Fibroblast of lung (primary cell): ENCODE data around the gene NAGLU. TPM values are rescaled to one million over a fixed set of nuclear protein-coding genes. Genes with fewer than 3 reads are reported as not detected.

Experiments
- DNase-seq, 2 donors: peaks; one replicate each; pipeline versions ENCODE4 v3.0.0 to v3.0.0-alpha.2; 2010; ENCODE audit warnings: low read depth in 2 of 2
- H2AFZ ChIP-seq: 2 replicates; pipeline ENCODE4 v1.5.1; 2012; ENCODE audit warnings: low read length, control low read depth, inconsistent platforms
- H3K27ac ChIP-seq: 2 replicates; pipeline ENCODE4 v1.5.1; 2011; ENCODE audit warnings: low read length, control low read depth; ENCODE audit not compliant: insufficient read depth
- H3K27me3 ChIP-seq: 2 replicates; pipeline ENCODE4 v1.5.1; 2011; ENCODE audit warnings: mild to moderate bottlenecking, low read length; ENCODE audit not compliant: control insufficient read depth, insufficient read depth
- H3K36me3 ChIP-seq: 2 replicates; pipeline ENCODE4 v1.5.1; 2011; ENCODE audit warnings: low read length; ENCODE audit not compliant: control insufficient read depth, insufficient read depth
- H3K4me1 ChIP-seq: 2 replicates; pipeline ENCODE4 v1.5.1; 2011; ENCODE audit warnings: low read length; ENCODE audit not compliant: control insufficient read depth, insufficient read depth; ENCODE audit errors: extremely low read depth
- H3K4me2 ChIP-seq: 2 replicates; pipeline ENCODE4 v1.5.1; 2011; ENCODE audit warnings: low read length, control low read depth; ENCODE audit not compliant: insufficient read depth; ENCODE audit errors: extremely low read depth
- H3K4me3 ChIP-seq, 4 experiments: fragments of 200-600 bp in 1 of 4; sonication (generic) in 1 of 4; replicated peaks in 1 of 4; 2 replicates each; pipeline ENCODE4 v1.5.1; 2011 to 2016; ENCODE audit warnings: low read length in 4 of 4, low read depth in 3 of 4, mild to moderate bottlenecking in 3 of 4, control low read depth in 2 of 4, inconsistent platforms in 1 of 4, mixed read lengths in 1 of 4; ENCODE audit not compliant: insufficient read depth in 1 of 4; ENCODE audit errors: control extremely low read depth in 1 of 4
- H3K79me2 ChIP-seq: 2 replicates; pipeline ENCODE4 v1.5.1; 2012; ENCODE audit warnings: mild to moderate bottlenecking, low read length, inconsistent platforms; ENCODE audit not compliant: control insufficient read depth, insufficient read depth
- H3K9ac ChIP-seq: 2 replicates; pipeline ENCODE4 v1.5.1; 2011; ENCODE audit warnings: mild to moderate bottlenecking, low read length, control low read depth; ENCODE audit not compliant: insufficient read depth
- H3K9me3 ChIP-seq: 2 replicates; pipeline ENCODE4 v1.5.1; 2012; ENCODE audit warnings: low read depth, low read length; ENCODE audit not compliant: control insufficient read depth, insufficient read depth
- H4K20me1 ChIP-seq: 2 replicates; pipeline ENCODE4 v1.5.1; 2011; ENCODE audit warnings: low read length; ENCODE audit not compliant: control insufficient read depth, insufficient read depth; ENCODE audit errors: extremely low read depth
- EZH2 ChIP-seq: IDR thresholded peaks from 2 replicates; pipeline ENCODE4 v1.5.1; 2012; ENCODE audit warnings: low read length, control low read depth, mild to moderate bottlenecking; ENCODE audit errors: missing control alignments
- polyA plus RNA-seq, 2 donors: library from polyadenylated mRNA; depleted of rRNA in 1 of 2; stranded (reverse) in 1 of 2; unstranded in 1 of 2; fragments of >200 nt; gene quantifications; 2 replicates each; pipeline ENCODE4 v1.2.1, GENCODE V29; 2011 to 2012; ENCODE audit warnings: missing spikeins in 1 of 2
- total RNA-seq: library from RNA; depleted of rRNA; stranded (reverse); fragments of >200 nt; gene quantifications from 2 replicates; pipeline ENCODE4 v1.2.1, GENCODE V29; 2014
- TF ChIP-seq, protein P1 (sequence below), 2 donors: IDR thresholded peaks in 1 of 2; conservative IDR thresholded peaks in 1 of 2; 1 replicate in 1 of 2; 2 replicates in 1 of 2; pipeline ENCODE4 v1.5.1; 2011 to 2012; ENCODE audit warnings: low read length in 2 of 2, control low read depth in 1 of 2, inconsistent platforms in 1 of 2, low read depth in 1 of 2, mild to moderate bottlenecking in 1 of 2

The NAGLU gene
- total and polyA plus RNA-seq, 2 donors (not counting 1 experiment from before 2014, with no cell fraction given): 19.5 to 31.9 TPM

- DNase-seq: no peak
- Histone ChIP-seq H3K4me3 (no peak overlapping the region), H4K20me1 (no peaks in the 10 kb centered on the region), H3K9me3 (no peaks in the 10 kb centered on the region), H3K4me2 (no peak overlapping the region), H3K36me3 (peaks cover 6% of the 10 kb centered on the region), H3K27ac (peak overlapping the region; percentile 97), H3K9ac (no peak overlapping the region), H3K79me2 (no peaks in the 10 kb centered on the region), H2AFZ (no peak overlapping the region), H3K27me3 (no peaks in the 10 kb centered on the region), H3K4me1 (peaks cover 55% of the 10 kb centered on the region)
- TF ChIP-seq EZH2: no peak
- TF ChIP-seq, protein P1, sequence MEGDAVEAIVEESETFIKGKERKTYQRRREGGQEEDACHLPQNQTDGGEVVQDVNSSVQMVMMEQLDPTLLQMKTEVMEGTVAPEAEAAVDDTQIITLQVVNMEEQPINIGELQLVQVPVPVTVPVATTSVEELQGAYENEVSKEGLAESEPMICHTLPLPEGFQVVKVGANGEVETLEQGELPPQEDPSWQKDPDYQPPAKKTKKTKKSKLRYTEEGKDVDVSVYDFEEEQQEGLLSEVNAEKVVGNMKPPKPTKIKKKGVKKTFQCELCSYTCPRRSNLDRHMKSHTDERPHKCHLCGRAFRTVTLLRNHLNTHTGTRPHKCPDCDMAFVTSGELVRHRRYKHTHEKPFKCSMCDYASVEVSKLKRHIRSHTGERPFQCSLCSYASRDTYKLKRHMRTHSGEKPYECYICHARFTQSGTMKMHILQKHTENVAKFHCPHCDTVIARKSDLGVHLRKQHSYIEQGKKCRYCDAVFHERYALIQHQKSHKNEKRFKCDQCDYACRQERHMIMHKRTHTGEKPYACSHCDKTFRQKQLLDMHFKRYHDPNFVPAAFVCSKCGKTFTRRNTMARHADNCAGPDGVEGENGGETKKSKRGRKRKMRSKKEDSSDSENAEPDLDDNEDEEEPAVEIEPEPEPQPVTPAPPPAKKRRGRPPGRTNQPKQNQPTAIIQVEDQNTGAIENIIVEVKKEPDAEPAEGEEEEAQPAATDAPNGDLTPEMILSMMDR (conservative IDR thresholded peaks at IDR 0.05 in 1 of 2, IDR thresholded peaks at IDR 0.05 in 1 of 2; ENCODE audit: low read depth in 1 of 2, low read length in 2 of 2): no peak
Measured at GRCh38 chr17:42522798-42523278, 13.2 kb upstream of the NAGLU start.

- H2AFZ ChIP-seq: no peak overlapping the region
- H3K79me2 ChIP-seq: no peaks in the 10 kb centered on the region
- H3K4me1 ChIP-seq: peaks cover 35% of the 10 kb centered on the region
- H3K27me3 ChIP-seq: no peaks in the 10 kb centered on the region
- H3K9me3 ChIP-seq: no peaks in the 10 kb centered on the region
- no peaks in the 10 kb centered on the region for H4K20me1 ChIP-seq
- H3K27ac ChIP-seq: peak overlapping the region; percentile 44
- TF ChIP-seq, protein P1 (conservative IDR thresholded peaks at IDR 0.05 in 1 of 2, IDR thresholded peaks at IDR 0.05 in 1 of 2; ENCODE audit: low read depth in 1 of 2, low read length in 2 of 2): no peak
- no peak for TF ChIP-seq EZH2
- peak in 1 of 2 donors; percentile 95 for DNase-seq
- no peak overlapping the region for H3K4me2 ChIP-seq
- H3K36me3 ChIP-seq: peaks cover 6% of the 10 kb centered on the region
- H3K9ac ChIP-seq: no peak overlapping the region
- no peak overlapping the region for H3K4me3 ChIP-seq
Measured at GRCh38 chr17:42525221-42525620, 10.8 kb upstream of the NAGLU start.

- H3K4me3 ChIP-seq: no peak overlapping the region
- H3K9me3 ChIP-seq: no peaks in the 10 kb centered on the region
- H3K4me2 ChIP-seq: no peak overlapping the region
- H4K20me1 ChIP-seq: no peaks in the 10 kb centered on the region
- no peaks in the 10 kb centered on the region for H3K79me2 ChIP-seq
- H3K9ac ChIP-seq: no peak overlapping the region
- H3K36me3 ChIP-seq: peaks cover 6% of the 10 kb centered on the region
- no peaks in the 10 kb centered on the region for H3K27me3 ChIP-seq
- TF ChIP-seq, protein P1 (conservative IDR thresholded peaks at IDR 0.05 in 1 of 2, IDR thresholded peaks at IDR 0.05 in 1 of 2; ENCODE audit: low read depth in 1 of 2, low read length in 2 of 2): no peak
- no peak for TF ChIP-seq EZH2
- H3K4me1 ChIP-seq: peaks cover 28% of the 10 kb centered on the region
- H2AFZ ChIP-seq: no peak overlapping the region
- peak overlapping the region; percentile 44 for H3K27ac ChIP-seq
- DNase-seq: peak; percentile 21 to 77
Measured at GRCh38 chr17:42526031-42526444, 10.0 kb upstream of the NAGLU start.
